GM21619 (cell line): ENCODE measurements around the gene PCP2.

Experiments
- ATAC-seq: cut with Tn5 transposase; IDR thresholded peaks from one replicate; pipeline ENCODE4 v1.9.1; 2021; ENCODE audit not compliant: unreplicated experiment

The PCP2 gene

DNA sequence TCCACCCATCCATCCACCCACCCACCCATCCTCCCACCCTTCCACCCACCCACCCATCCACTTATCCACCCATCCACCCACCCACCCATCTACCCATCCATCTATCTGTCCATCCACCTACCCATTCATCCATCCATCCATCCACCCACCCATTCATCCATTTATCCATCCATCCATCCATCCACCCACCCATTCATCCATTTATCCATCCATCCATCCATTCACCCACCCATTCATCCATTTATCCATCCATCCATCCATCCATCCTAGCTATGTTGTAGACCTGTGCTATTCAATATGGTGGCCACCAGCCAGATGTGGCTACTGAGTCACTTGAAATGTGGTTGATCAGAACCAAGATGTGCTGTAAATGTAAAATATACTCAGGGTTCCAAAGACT, 32.8 kb downstream of the PCP2 start:
- ATAC-seq: no peak

GRCh38 chr19:7598180-7598579, 35.3 kb downstream of the PCP2 start:
- no peak for ATAC-seq

- ATAC-seq: no peak
Measured at GRCh38 chr19:7597689-7598088, 35.8 kb downstream of the PCP2 start.

DNA sequence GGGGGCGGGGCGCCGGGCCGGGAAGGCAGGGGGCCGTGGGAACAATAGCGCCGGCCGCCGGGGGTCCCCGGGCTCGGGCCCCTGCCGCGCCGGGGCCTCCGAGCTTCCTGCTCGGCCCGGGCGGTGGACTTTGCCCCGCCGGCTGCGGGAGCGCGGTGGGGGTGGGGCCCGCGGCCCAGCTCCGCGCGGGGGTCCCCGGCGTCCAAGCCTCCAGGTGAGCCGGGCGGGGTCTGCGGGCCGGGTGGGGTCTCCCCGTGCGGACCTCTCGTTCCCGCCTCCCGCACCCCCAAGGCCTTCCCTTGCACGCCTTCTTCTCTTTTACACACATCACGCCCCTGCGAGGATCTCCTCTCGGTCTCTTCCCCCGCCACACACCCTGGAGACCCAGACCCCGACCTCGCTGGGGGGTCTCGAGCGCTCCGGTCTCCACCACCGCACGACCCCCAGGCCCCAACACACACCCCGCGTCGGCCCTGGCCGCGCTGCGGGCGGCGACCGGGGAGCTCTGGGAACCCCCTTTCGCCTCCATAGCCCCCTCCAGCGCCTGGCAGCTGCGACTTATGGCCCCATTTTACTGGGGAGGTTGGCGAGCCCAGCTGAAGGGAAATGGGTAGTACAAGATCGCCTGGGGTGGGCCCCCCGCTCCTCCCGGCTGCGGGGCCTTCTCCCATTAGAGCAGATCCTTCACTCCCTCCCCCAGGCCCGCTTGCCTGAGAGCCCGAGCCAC, 37.1 kb downstream of the PCP2 start:
- ATAC-seq: no peak

DNA sequence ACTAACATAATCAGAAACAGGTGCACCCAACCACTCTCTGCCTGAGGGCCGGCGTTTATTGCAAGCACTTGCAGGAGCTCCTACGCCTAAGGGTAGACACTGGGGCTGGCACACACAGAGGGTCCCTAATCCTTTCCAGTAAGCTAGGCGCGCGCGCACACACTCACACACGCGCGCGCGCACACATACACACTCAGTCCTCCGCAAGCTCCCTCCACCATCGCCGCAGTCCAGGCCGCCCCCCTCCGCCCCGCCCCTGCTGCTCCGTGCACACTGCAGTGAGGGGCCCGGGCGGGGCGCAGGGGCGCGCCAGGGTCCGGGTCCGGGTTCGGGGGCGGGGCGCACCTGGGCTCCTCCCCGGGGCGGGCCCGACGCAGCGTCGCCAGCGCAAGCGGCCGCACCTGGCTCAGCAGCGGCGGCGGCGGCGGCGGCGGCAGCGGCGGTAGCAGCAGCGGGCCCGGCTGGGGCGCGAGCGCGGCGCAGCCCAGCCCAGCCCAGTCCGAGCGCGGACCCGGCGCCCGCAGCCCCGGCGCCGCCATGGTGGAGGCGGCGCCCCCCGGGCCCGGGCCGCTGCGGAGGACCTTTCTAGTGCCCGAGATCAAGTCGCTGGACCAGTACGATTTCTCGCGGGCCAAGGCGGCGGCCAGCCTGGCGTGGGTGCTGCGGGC, 37.9 kb downstream of the PCP2 start, which contains the start of gene CAMSAP3:
Gene CAMSAP3 (plus strand): TSS at position 398 of the 668 bp plus-strand sequence. CDS start 140 bp downstream, at position 538.
- no peak for ATAC-seq

DNA sequence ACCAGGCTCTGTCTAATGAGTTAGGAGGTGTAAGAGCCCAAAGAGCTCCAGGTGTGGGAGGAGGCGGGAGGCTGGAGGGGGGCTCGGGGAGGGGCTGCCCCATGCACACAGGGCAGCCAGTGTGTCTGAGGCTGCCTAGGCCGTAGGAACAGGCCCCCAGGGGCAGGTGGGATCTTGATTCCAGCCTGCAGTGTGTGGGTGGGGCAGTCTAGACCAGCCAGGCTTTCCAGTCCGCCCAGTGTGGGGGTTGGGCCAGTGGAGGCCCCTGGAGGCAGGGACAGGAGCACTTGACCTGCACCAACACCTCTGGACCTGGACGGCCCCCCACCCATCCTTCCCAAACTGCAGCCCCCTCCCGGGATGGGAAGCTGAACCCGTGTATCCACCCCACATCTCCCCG, 43.3 kb downstream of the PCP2 start:
- no peak for ATAC-seq

DNA sequence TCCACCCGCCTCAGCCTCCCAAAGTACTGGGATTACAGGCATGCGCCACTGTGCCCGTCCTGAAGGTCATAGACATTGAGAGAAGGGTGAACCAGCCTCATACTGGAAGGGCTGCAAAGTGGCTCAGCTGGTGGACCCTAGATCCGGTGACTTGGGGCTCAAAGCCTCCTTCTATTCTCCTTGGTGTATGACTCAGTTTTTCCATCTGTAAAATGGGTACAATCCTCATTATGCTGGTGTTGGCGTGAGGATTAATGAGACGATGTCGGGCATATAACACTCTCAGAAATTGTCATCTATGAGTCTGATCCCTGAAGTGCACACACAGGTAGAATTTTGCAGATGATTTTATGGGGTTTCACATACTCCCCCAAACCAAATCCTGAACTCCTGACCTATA, 43.7 kb downstream of the PCP2 start:
- ATAC-seq: no peak

DNA sequence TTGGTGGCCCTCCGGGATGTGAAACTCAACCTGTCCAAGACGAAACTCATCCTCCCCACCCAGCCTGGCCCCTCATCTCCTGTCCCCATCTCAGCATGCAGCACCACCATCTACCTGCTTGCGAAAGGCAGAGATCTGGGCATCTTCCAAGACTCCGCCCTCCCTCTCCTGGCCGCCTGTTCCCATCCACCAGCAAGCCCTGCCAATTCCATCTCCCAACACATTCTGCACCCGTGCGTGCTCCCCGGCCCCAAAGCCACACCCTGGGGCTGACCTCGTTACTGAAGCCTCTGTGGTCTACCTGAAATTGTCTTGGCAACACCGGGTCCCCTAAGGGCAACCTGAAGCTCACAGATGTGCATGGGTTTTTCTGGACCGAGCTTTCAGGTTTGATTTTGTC, 51.1 kb downstream of the PCP2 start:
- no peak for ATAC-seq
